ENCODE results near the gene MFSD12.

Gene MFSD12

GRCh38 chr19:3528080-3528479 is 29.3 kb downstream of the MFSD12 start:
- in situ Hi-C loops (cut with HindIII; ENCODE audit: low sequenced_read_pairs), result no loop called here
- DNase-seq (ENCODE audit: low read depth, low spot score), result no peak
- TF ChIP-seq, protein P1, sequence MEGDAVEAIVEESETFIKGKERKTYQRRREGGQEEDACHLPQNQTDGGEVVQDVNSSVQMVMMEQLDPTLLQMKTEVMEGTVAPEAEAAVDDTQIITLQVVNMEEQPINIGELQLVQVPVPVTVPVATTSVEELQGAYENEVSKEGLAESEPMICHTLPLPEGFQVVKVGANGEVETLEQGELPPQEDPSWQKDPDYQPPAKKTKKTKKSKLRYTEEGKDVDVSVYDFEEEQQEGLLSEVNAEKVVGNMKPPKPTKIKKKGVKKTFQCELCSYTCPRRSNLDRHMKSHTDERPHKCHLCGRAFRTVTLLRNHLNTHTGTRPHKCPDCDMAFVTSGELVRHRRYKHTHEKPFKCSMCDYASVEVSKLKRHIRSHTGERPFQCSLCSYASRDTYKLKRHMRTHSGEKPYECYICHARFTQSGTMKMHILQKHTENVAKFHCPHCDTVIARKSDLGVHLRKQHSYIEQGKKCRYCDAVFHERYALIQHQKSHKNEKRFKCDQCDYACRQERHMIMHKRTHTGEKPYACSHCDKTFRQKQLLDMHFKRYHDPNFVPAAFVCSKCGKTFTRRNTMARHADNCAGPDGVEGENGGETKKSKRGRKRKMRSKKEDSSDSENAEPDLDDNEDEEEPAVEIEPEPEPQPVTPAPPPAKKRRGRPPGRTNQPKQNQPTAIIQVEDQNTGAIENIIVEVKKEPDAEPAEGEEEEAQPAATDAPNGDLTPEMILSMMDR (IDR thresholded peaks at IDR 0.05; ENCODE audit: low read depth, low read length), result no peak
- no peak overlapping the region for H3K4me3 ChIP-seq (ENCODE audit: low read depth, low read length)

- no peak for DNase-seq (ENCODE audit: low read depth, low spot score)
- no peak overlapping the region for H3K4me3 ChIP-seq (ENCODE audit: low read depth, low read length)
- TF ChIP-seq, protein P1 (IDR thresholded peaks at IDR 0.05; ENCODE audit: low read depth, low read length), result no peak
- in situ Hi-C loops (cut with HindIII; ENCODE audit: low sequenced_read_pairs), result no loop called here
Observed at GRCh38 chr19:3527238-3527910, 30.0 kb downstream of the MFSD12 start.

DNA sequence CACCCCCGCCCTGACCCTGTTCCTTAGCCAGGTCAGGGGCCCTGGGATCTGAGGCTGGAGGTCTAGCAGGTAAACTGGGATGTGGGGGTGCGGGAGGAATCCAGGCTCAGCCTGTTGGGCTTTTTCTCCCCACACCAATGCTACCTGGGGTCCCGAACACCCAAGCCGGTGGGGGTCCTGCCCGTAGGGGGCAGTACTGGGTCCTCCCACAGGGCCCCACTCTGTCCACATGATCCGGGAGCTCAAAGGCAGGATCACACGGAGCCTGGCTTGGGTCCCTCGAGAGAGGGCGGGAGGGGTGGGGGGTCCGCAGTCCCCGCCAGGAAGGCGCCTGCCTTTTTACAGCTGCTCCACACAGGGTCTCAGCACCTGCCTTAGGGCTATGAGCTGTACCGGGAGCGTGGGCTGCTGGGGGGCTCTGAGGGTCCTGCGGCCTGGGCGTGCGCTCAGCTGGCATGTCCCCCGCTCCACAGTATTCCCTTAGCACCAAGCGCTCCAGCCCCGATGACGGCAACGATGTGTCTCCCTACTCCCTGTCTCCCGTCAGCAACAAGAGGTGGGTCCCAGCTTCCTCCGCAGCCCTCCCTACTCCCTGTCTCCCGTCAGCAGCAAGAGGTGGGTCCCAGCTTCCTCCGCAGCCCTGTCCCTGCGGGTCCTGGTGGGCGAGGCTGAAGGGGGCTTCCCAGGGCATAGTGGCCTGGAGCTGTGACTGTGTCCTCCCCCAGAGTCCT is 30.7 kb downstream of the MFSD12 start:
- no peak overlapping the region for H3K4me3 ChIP-seq (ENCODE audit: low read depth, low read length)
- TF ChIP-seq, protein P1 (IDR thresholded peaks at IDR 0.05; ENCODE audit: low read depth, low read length), result peak; percentile 35
- in situ Hi-C loops (cut with HindIII; ENCODE audit: low sequenced_read_pairs), result no loop called here
- no peak for DNase-seq (ENCODE audit: low read depth, low spot score)

DNA sequence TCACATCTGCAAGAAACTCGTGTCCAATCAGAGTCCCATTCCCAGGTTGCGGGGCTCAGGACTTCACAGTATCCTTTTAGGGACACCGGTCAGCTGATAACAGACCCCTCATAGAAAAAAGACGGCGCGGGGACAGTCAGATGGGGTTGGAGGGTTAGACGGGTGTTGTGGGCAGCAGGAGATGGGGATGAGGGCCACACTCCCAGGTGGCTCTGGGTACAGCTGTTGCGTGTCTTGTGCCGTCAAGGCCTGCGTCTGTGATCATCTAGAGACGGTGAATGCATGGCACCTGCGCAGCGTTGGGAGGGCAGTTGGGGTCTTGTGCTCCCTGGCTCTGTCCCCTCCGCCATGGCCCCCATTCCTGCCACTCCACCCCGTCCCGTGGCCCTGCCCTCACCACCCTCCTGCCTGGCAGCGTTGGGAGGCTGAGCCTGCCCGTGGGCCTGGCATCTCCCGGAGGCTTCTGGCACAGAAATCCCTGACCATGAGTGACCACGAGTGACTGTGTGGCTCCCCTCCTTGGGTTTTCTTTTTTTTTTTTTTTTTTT is 32.4 kb downstream of the MFSD12 start:
- no peak overlapping the region for H3K4me3 ChIP-seq (ENCODE audit: low read depth, low read length)
- TF ChIP-seq, protein P1 (IDR thresholded peaks at IDR 0.05; ENCODE audit: low read depth, low read length), result no peak
- in situ Hi-C loops (cut with HindIII; ENCODE audit: low sequenced_read_pairs), result no loop called here
- no peak for DNase-seq (ENCODE audit: low read depth, low spot score)

- no peak for DNase-seq (ENCODE audit: low read depth, low spot score)
- TF ChIP-seq, protein P1 (IDR thresholded peaks at IDR 0.05; ENCODE audit: low read depth, low read length), result no peak
- H3K4me3 ChIP-seq (ENCODE audit: low read depth, low read length), result no peak overlapping the region
- in situ Hi-C loops (cut with HindIII; ENCODE audit: low sequenced_read_pairs), result no loop called here
Observed at GRCh38 chr19:3524078-3524842, 33.1 kb downstream of the MFSD12 start.

DNA sequence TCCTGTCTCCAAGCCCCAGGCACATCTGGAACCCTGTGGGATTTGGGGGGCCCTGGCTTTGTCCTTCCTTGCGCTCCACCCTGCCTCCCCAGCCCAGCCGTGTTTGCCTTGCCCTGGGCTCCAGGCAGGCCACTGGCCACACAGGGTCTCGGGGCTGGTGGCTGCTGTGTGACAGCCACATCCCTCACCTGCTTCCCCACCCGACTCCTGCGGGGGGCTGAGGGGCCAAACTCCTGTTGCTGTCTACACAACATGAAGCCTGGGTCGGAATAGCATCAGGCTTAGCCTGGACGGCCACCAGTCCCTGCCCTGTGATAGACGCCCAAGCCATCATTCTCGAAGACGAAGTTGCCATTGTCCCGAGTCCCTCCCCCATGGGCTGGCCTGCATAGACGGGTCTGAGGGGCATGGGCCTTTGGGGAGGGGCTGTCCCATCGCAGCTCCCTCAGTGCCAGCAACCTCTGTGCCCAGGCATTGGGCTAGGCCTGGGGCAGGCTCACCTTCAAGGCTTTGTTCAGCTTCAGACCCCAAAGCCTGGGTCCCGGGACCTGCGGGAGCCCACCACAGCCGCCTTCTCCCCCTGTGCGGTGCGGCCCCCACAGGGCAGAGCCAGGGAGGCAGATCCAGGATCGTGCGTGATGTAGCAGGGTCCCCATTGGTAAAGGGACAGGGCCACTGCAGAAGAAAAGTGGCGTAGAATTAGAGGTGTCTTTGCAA is 33.9 kb downstream of the MFSD12 start:
- no peak for DNase-seq (ENCODE audit: low read depth, low spot score)
- TF ChIP-seq, protein P1 (IDR thresholded peaks at IDR 0.05; ENCODE audit: low read depth, low read length), result no peak
- in situ Hi-C loops (cut with HindIII; ENCODE audit: low sequenced_read_pairs), result no loop called here
- no peak overlapping the region for H3K4me3 ChIP-seq (ENCODE audit: low read depth, low read length)
